HK-2 (cell line): ENCODE results near the gene CCDC152.

Experiments
- DNase-seq: peaks from one replicate; pipeline ENCODE4 v3.0.0-alpha.2; 2018; ENCODE audit not compliant: unreplicated experiment

CCDC152 gene

DNA sequence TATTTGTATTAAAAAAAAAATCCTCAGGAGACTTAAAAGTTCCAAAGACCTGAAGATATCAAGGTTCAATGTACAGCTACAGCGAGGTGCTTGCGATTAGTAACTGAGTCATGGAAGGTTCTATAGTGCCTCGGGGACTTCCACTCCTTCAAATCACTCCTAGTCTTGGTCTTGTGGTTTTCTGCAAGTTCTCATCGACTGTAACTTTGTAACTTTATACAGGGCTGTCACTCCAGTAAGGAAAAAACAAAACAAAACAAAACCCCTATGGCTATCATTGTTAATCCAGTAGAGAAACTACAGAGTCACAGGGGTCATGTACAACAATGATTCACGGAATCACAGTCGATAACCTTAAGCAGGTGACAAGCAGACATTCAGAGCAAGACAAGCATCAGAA, 94.9 kb downstream of the CCDC152 start:
- DNase-seq, result no peak
